Nephron (organoid): Measurements from ENCODE around the gene KRT85.
A peak's percentile ranks its signal among the peaks of the same experiment; 100 is the strongest.

Experiments
- H3K27ac Mint-ChIP-seq, 3 experiments: 2 replicates each; pipeline ENCODE4 v1.8.0; 2020; ENCODE audit warnings: mixed read lengths in 3 of 3, mild to moderate bottlenecking in 2 of 3, moderate library complexity in 1 of 3
- H3K27me3 Mint-ChIP-seq: 2 replicates; pipeline ENCODE4 v1.8.0; 2021; ENCODE audit warnings: low read depth, mild to moderate bottlenecking, moderate library complexity, mixed read lengths
- H3K36me3 Mint-ChIP-seq: 2 replicates; pipeline ENCODE4 v1.8.0; 2020; ENCODE audit warnings: low read depth, mixed read lengths
- H3K4me1 Mint-ChIP-seq: 2 replicates; pipeline ENCODE4 v1.8.0; 2020; ENCODE audit warnings: mixed read lengths
- H3K4me3 Mint-ChIP-seq, 3 experiments: 2 replicates each; pipeline ENCODE4 v1.8.0; 2020; ENCODE audit warnings: mild to moderate bottlenecking in 3 of 3, mixed read lengths in 3 of 3, moderate library complexity in 2 of 3
- H3K9me3 Mint-ChIP-seq: 2 replicates; pipeline ENCODE4 v1.8.0; 2020; ENCODE audit warnings: mixed read lengths
- TF ChIP-seq, protein P1 (sequence below), 3 experiments: fragments of 200-600 bp; sonication (generic); IDR thresholded peaks; one replicate each; pipeline ENCODE4 v1.5.0; 2021; ENCODE audit warnings: antibody characterized with exemption in 3 of 3; ENCODE audit not compliant: unreplicated experiment in 3 of 3

KRT85 gene

GRCh38 chr12:52331833-52332232 is 35.4 kb downstream of the KRT85 start:
- Mint-ChIP-seq H3K4me1 (peaks cover 7% of the 10 kb centered on the region), H3K27ac (no peak overlapping the region), H3K9me3 (peaks cover 4% of the 10 kb centered on the region), H3K4me3 (no peak overlapping the region), H3K36me3 (no peaks in the 10 kb centered on the region), H3K27me3 (peaks cover 13% of the 10 kb centered on the region)
- TF ChIP-seq, protein P1, sequence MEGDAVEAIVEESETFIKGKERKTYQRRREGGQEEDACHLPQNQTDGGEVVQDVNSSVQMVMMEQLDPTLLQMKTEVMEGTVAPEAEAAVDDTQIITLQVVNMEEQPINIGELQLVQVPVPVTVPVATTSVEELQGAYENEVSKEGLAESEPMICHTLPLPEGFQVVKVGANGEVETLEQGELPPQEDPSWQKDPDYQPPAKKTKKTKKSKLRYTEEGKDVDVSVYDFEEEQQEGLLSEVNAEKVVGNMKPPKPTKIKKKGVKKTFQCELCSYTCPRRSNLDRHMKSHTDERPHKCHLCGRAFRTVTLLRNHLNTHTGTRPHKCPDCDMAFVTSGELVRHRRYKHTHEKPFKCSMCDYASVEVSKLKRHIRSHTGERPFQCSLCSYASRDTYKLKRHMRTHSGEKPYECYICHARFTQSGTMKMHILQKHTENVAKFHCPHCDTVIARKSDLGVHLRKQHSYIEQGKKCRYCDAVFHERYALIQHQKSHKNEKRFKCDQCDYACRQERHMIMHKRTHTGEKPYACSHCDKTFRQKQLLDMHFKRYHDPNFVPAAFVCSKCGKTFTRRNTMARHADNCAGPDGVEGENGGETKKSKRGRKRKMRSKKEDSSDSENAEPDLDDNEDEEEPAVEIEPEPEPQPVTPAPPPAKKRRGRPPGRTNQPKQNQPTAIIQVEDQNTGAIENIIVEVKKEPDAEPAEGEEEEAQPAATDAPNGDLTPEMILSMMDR (IDR thresholded peaks at IDR 0.05; ENCODE audit: unreplicated experiment in 3 of 3) = no peak

GRCh38 chr12:52331039-52331438 is 36.2 kb downstream of the KRT85 start:
- Mint-ChIP-seq H3K4me1 (peaks cover 7% of the 10 kb centered on the region), H3K36me3 (no peaks in the 10 kb centered on the region), H3K9me3 (no peaks in the 10 kb centered on the region), H3K27me3 (peaks cover 15% of the 10 kb centered on the region), H3K27ac (no peak overlapping the region), H3K4me3 (no peak overlapping the region)
- TF ChIP-seq, protein P1 (IDR thresholded peaks at IDR 0.05; ENCODE audit: unreplicated experiment in 3 of 3) = no peak

GRCh38 chr12:52327830-52328500 is 39.3 kb downstream of the KRT85 start:
- Mint-ChIP-seq H3K36me3 (no peaks in the 10 kb centered on the region), H3K4me1 (no peaks in the 10 kb centered on the region), H3K9me3 (no peaks in the 10 kb centered on the region), H3K27me3 (peaks cover 29% of the 10 kb centered on the region), H3K27ac (no peak overlapping the region), H3K4me3 (no peak overlapping the region)
- TF ChIP-seq, protein P1 (IDR thresholded peaks at IDR 0.05; ENCODE audit: unreplicated experiment in 3 of 3) = peak in 1 of 3 experiments; percentile 0

DNA sequence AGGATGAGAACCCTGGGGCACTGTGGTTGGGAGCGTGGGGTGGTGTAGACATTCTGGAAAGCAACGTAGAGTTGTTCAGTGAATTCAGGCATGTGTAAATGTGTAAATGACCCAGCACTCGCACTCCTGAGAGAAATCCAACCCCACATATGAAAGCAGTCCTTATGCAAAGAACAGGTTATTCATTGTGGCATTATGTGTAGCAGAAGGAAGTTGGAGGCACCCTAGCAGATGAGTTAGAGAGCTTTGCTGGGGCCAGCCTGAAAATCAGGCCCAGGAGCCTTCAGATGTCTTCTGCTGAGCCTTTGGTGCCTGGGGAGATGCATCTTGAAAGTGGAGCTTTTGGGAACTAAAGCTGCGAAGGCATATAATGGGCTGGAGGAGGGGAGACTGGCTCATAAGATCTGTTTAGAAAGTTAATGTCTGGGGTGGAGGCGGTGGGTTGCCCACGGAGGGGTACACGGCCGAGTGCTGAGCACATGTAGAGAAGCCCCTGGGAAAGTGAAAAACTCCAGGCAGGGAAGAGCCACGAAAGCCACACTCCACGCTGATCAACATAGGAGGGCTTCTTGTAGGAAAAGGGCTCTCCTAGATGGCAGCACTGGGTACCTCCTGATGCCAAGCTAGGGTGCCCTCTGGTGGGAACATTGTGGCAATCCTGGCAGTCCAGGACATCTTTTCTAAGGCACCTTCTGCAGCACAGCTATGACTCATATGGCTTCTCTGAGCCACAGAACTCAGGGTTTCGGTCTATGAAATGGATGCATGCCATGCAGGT is 40.0 kb downstream of the KRT85 start:
- no peak overlapping the region for H3K27ac Mint-ChIP-seq
- H3K4me3 Mint-ChIP-seq = no peak overlapping the region
- no peaks in the 10 kb centered on the region for H3K9me3 Mint-ChIP-seq
- no peaks in the 10 kb centered on the region for H3K4me1 Mint-ChIP-seq
- no peaks in the 10 kb centered on the region for H3K36me3 Mint-ChIP-seq
- TF ChIP-seq, protein P1 (IDR thresholded peaks at IDR 0.05; ENCODE audit: unreplicated experiment in 3 of 3) = peak; percentile 57 to 69 (median 63)
- H3K27me3 Mint-ChIP-seq = peaks cover 36% of the 10 kb centered on the region

DNA sequence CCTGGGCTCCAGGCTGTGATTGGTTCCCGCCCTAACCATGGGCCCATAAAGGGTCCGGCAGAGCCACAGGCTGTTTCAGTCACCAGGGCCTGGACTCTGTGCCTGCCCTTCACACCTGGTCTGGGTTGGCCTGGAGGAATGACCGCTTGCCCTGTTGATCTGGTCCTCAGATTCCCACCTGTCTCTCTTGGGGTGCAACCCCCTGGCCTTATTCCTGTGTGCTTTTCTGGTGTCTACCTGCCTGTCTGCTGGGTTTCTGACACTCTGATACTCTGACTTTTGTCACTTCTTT is 43.2 kb downstream of the KRT85 start:
- no peaks in the 10 kb centered on the region for H3K36me3 Mint-ChIP-seq
- no peaks in the 10 kb centered on the region for H3K4me1 Mint-ChIP-seq
- H3K27me3 Mint-ChIP-seq = peaks cover 59% of the 10 kb centered on the region
- no peak overlapping the region for H3K27ac Mint-ChIP-seq
- H3K4me3 Mint-ChIP-seq = no peak overlapping the region
- no peaks in the 10 kb centered on the region for H3K9me3 Mint-ChIP-seq
- TF ChIP-seq, protein P1 (IDR thresholded peaks at IDR 0.05; ENCODE audit: unreplicated experiment in 3 of 3) = no peak
